ENCODE measurements around the gene CH25H.
"Not testable (repeated sequence)": the region's sequence is repeated elsewhere in the genome, so short reads cannot be mapped to it uniquely, and the experiment has no call there.

The CH25H gene, protein sequence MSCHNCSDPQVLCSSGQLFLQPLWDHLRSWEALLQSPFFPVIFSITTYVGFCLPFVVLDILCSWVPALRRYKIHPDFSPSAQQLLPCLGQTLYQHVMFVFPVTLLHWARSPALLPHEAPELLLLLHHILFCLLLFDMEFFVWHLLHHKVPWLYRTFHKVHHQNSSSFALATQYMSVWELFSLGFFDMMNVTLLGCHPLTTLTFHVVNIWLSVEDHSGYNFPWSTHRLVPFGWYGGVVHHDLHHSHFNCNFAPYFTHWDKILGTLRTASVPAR

GRCh38 chr10:89207181-89207800 is at the start of gene CH25H:
TSS of gene CH25H (minus strand) at chr10:89207317. CDS start at chr10:89207292, 25 bp downstream.
- DNase-seq, result peak; percentile 18

DNA sequence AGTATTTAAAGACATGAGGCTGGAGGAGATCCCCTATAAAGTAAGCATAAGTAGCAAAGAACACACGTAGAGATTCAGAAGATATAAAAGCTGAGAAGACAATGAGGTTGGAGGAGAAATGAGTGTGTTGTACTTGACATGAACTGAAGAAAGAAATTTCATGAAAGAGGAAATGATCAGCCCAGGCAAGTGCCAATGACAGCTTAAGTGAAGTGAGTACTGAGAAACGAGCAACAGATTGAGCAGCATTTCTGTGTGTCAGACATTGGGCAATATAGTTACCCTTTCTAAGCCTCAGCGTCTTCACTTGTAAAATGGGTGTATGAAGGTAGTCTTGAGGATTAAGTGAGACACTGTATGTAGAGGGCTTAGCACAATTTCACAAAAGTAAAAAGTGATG is 49.2 kb upstream of the CH25H start:
- no peak for DNase-seq

- no peak for DNase-seq
Observed at GRCh38 chr10:89255793-89256192, 48.7 kb upstream of the CH25H start.

GRCh38 chr10:89255091-89255579 is 48.0 kb upstream of the CH25H start:
- DNase-seq, result not testable (repeated sequence)

DNA sequence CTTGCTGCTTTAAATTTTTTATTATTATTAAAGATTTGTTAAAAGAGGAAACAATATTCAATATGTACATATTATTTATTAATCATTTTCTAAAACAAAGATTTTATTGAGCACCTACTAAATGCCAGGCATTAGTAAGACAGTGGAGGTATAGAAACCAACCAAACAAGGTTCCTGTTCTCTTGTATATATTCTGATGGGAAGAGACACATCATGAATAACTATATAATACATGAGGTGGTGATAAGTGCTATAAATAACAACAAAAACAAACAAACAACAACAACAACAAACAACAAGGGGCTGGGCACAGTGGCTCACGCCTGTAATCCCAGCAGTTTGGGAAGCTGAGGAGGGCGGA is 45.1 kb upstream of the CH25H start:
- no peak for DNase-seq

- DNase-seq, result peak; percentile 99
Observed at GRCh38 chr10:89251409-89252224, 44.5 kb upstream of the CH25H start, which contains the start of gene LIPA. TSS of gene LIPA (minus strand) at chr10:89251775. CDS start at chr10:89247648, 4,127 bp downstream.

GRCh38 chr10:89250865-89251408 is 43.8 kb upstream of the CH25H start:
- no peak for DNase-seq

DNA sequence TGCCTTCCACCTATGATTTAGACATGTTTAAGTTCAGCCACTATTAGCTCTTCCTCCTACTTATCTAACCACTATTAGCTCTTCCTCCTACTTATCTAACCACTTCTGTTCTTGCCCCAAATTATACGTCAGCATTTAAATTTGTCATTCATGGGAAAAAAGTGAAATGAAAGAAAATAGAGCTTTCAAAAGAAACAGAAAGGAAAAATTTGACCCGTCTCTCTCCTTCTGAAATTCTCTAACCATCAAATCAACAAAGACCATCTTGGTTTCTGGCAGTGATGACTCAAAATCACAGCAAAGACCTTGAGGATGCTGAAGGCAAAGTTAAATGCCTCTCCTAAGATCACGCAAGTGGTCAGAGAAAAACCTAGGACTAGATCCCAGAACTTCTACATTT is 41.9 kb upstream of the CH25H start:
- no peak for DNase-seq

DNA sequence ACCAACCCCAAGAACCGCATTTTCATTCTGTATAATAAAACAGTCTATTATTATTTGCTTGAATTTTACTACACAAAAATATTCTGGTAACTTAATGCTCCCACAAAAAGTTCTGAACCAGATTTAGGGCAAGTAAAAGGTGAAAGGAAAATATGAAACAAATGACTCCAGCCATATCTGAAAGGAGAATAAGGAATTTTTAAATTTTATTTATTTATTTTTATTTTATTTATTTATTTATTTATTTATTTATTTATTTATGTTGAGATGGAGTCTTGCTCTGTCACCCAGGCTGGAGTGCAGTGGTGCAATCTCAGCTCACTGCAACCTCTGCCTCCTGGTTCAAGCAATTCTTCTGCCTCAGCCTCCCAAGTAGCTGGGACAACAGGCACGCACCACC is 40.5 kb upstream of the CH25H start:
- not testable (repeated sequence) for DNase-seq

DNA sequence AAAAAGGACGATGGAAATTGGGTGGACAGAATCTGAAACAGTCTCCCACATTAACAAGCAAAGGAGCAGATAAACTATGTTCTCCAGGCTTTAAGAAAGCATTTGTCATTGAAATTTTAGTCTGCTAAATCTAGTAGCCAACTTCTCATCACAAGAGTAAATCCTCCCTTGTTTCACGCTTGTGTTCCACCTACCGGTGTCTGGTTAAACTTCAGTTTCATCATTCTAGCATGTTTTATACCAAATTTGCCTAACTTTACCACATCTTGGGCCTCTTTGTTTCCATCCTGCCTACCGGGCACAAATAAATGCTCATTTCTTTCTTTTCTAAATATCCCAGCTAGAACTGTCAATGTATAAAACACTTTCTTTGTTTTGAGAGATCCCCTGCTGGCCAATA is 38.7 kb upstream of the CH25H start:
- no peak for DNase-seq

- DNase-seq, result peak; percentile 21
Observed at GRCh38 chr10:89242840-89243568, 35.9 kb upstream of the CH25H start.

- DNase-seq, result no peak
Observed at GRCh38 chr10:89242345-89242684, 35.2 kb upstream of the CH25H start.

DNA sequence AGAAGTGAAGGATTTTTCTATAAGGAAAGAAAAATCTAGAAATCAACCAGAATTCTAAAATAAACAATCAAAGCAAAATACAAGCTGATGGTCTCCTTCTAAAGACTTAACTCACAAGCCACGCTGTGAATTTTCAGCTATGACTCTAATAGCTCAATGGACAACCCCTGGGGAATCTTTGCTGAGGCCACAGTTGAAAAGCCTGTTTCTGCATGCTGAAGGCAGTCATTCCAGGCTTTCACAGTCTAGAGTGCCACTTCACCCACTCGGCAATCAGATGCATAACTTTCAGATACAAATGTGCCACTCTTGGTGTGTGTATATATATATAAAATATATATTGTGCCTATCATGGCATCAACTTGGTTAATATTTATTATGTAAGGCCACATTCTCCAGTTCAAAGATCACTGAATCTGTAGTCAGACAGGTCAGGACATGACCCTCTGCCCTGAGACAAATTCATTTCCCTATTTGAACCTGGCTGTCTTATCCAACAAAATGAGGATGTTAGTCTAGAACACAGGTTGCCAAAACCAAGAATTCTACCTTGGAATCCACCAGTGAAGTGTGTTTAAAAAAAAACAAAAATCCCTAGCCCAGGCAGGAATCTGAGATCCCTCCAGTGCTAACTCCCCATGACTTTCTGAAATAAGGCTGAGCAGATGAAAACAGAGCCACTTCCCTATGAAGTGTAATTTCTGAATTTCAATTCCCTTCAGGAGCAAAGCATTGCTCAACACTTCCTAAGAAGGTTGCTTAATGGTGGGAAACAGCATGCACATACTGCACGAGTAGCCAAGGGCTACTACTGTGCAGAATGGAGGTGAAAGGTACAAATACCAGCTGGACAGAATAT is 34.6 kb upstream of the CH25H start:
- DNase-seq, result no peak

GRCh38 chr10:89241026-89241425 is 33.9 kb upstream of the CH25H start:
- DNase-seq, result no peak

GRCh38 chr10:89240519-89240918 is 33.4 kb upstream of the CH25H start:
- no peak for DNase-seq

GRCh38 chr10:89238956-89239644 is 32.0 kb upstream of the CH25H start:
- no peak for DNase-seq

DNA sequence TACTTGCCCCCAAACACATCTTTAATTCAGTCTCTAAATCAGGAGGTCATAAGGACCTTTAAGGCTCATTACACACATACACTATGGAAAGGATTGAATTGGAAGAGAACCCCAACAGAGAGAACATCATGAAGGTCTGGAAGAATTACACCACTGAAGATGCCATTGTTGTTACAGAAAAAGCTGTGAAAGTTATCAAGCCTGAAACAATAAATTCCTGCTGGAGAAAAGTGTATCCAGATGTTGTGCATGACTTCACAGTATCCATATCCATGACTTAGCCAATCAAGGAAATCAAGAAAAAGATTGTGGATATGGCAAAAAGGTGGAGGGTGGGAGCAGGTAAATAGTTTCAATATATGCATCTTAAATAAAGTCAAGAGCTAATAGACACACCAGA is 30.7 kb upstream of the CH25H start:
- no peak for DNase-seq

DNA sequence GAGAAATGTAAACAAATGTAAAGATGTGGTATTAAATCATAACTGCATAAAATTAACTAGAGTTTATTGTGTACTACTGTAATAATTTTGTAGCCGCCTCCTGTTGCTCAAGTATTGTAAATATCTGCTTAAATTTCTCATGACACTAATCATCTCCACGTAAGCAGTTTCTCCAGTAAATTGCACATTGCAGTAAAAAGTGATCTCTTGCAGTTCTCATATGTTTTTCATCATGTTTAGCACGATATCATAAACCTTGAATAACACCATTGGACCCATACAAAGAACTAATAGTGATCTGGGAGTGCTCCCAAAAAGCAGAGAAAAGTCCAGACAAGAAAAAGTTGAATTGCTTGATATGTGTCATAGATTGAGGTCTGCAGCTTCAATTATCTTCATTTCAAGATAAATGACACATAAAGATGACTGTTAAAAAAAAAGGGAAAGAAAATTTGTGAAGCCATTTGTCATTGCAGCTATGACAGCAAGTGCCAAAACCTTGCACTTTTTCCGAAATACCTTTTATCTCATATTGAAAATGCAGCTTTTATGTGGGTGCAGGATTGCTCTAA is 29.2 kb upstream of the CH25H start:
- no peak for DNase-seq

DNA sequence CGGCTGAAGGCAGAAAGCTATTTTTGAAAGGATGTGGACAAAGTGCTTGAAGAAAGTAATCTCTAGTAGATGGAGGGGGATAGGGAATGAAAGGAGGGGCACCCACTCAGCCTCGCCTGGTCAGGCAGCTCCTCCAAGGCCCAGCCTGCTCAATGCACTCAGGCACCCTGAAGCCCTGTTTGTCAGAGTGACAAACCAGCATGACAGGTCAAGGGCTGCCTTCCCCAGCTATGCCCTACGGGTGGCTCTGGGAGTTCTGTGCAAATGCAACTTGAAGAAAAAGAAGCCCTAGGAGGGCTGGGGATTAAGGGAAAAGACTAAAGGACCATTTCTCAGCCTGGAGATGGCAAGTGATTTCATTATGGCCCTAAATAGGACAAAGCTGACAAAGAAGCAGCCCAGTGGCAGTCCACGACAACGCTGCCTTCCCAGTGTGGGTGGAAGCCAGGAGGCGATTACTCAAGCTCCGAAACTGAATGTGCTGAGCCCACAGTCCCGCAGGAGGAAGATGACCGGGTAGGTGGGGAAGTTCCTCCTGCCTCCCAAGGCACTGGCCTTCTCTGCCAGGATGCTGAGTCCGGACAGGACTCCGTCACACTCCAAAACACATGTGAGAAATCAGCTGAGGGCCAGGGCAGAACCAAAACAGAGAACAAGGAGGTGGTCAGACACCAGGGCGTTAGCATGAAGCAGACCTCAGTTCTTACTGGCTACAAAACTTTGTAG is 28.1 kb upstream of the CH25H start:
- peak; percentile 63 for DNase-seq

GRCh38 chr10:89233033-89233432 is 25.9 kb upstream of the CH25H start:
- no peak for DNase-seq
